PC-3 (cell line): ENCODE data around the gene GP9. TPM values are rescaled to one million over a fixed set of nuclear protein-coding genes. Genes with fewer than 3 reads are reported as not detected.
"Not testable (repeated sequence)": the region's sequence is repeated elsewhere in the genome, so short reads cannot be mapped to it uniquely, and the experiment has no call there.

Experiments used
- ATAC-seq: fragments of 200-7000 bp; cut with Tn5 transposase; 2 replicates; pipeline ENCODE4 v1.9.1; 2020; ENCODE audit warnings: mild to moderate bottlenecking, moderate library complexity
- BruUV-seq: library from RNA; stranded (reverse); fragments of 400-500 nt; replicated peaks from 2 replicates; lab custom pipeline; 2021; lab: Mats Ljungman, UMichigan
- CTCF ChIA-PET: fragments of 300-600 bp; sonication (Branson Sonifier 250); formaldehyde crosslinking; loops from one replicate; lab custom pipeline; 2022; ENCODE audit warnings: antibody characterized with exemption; lab: Charles Lee
- POLR2A ChIA-PET: fragments of 300-600 bp; sonication (Branson Sonifier 250); formaldehyde crosslinking; loops from one replicate; lab custom pipeline; 2022; ENCODE audit warnings: antibody characterized with exemption; ENCODE audit not compliant: unreplicated experiment; lab: Charles Lee
- DNase-seq: peaks from one replicate; pipeline ENCODE4 v3.0.0-alpha.2; 2015
- H2AFZ ChIP-seq: fragments of 300-600 bp; sonication (generic); 2 replicates; pipeline ENCODE4 v1.6.0; 2016; ENCODE audit warnings: antibody characterized with exemption, low read length
- H3F3A ChIP-seq: fragments of 300-600 bp; sonication (generic); one replicate; pipeline ENCODE4 v1.6.0; 2017; ENCODE audit warnings: antibody characterized with exemption, low read length, control low read depth, mild to moderate bottlenecking; ENCODE audit not compliant: unreplicated experiment
- H3K27ac ChIP-seq: fragments of 300-600 bp; sonication (generic); 2 replicates; pipeline ENCODE4 v1.5.1; 2016; ENCODE audit warnings: mild to moderate bottlenecking, low read length
- H3K27me3 ChIP-seq: fragments of 300-600 bp; sonication (generic); 2 replicates; pipeline ENCODE4 v1.6.1; 2016; ENCODE audit warnings: low read length, mixed read lengths
- H3K36me3 ChIP-seq: fragments of 300-600 bp; sonication (generic); 2 replicates; pipeline ENCODE4 v1.6.1; 2016; ENCODE audit warnings: low read depth, mixed run types, low read length, mixed read lengths
- H3K4me1 ChIP-seq: fragments of 300-600 bp; sonication (generic); 2 replicates; pipeline ENCODE4 v1.5.1; 2016; ENCODE audit warnings: low read length; ENCODE audit not compliant: insufficient read depth
- H3K4me2 ChIP-seq: fragments of 300-600 bp; sonication (generic); 2 replicates; pipeline ENCODE4 v1.6.0; 2016; ENCODE audit warnings: low read length
- H3K4me3 ChIP-seq: fragments of 300-600 bp; sonication (generic); 2 replicates; pipeline ENCODE4 v1.5.1; 2016; ENCODE audit warnings: mild to moderate bottlenecking, low read length, mixed read lengths
- H3K79me2 ChIP-seq: fragments of 300-600 bp; sonication (generic); 2 replicates; pipeline ENCODE4 v1.6.1; 2017; ENCODE audit warnings: low read length, mixed read lengths
- H3K9ac ChIP-seq: fragments of 300-600 bp; sonication (generic); 2 replicates; pipeline ENCODE4 v1.6.0; 2016; ENCODE audit warnings: mild to moderate bottlenecking, low read length
- H3K9me2 ChIP-seq: fragments of 300-600 bp; sonication (generic); replicated peaks from 2 replicates; pipeline ENCODE4 v1.6.1; 2016; ENCODE audit warnings: mixed run types, low read length, mixed read lengths
- H3K9me3 ChIP-seq: fragments of 300-600 bp; sonication (generic); 2 replicates; pipeline ENCODE4 v1.6.1; 2016; ENCODE audit warnings: low read length, mixed read lengths
- H4K20me1 ChIP-seq: fragments of 300-600 bp; sonication (generic); 2 replicates; pipeline ENCODE4 v1.6.1; 2016; ENCODE audit warnings: low read length, mixed read lengths
- CTCF ChIP-seq: fragments of 300-600 bp; sonication (generic); conservative IDR thresholded peaks from 2 replicates; pipeline ENCODE4 v1.5.1; 2017; ENCODE audit warnings: antibody characterized with exemption, low read depth, mild to moderate bottlenecking, low read length
- EZH2 ChIP-seq: fragments of 300-600 bp; sonication (generic); IDR thresholded peaks from one replicate; pipeline ENCODE4 v1.6.1; 2017; ENCODE audit warnings: antibody characterized with exemption, mild to moderate bottlenecking, low read length; ENCODE audit not compliant: unreplicated experiment
- EZH2phosphoT487 ChIP-seq: fragments of 300-600 bp; sonication (generic); IDR thresholded peaks from 2 replicates; pipeline ENCODE4 v1.6.1; 2018; ENCODE audit warnings: mild to moderate bottlenecking, antibody characterized with exemption, low read length, borderline replicate concordance
- intact Hi-C: fragments of 100-400 bp; cut with micrococcal nuclease; formaldehyde crosslinking; loops from 2 replicates; pipeline ENCODE4 v1.9.0; 2023
- total RNA-seq: library from RNA; depleted of rRNA; stranded (reverse); fragments of >200 nt; gene quantifications from 2 replicates; pipeline ENCODE4 v1.2.3, GENCODE V29; 2014

Gene GP9
- total RNA-seq, 1 experiment from 2014 or later: not detected

- ATAC-seq, H3K9me3 ChIP-seq, H3K27ac ChIP-seq, H4K20me1 ChIP-seq, H3K9me2 ChIP-seq, H3K4me2 ChIP-seq, H3K4me3 ChIP-seq, POLR2A ChIA-PET, H3K79me2 ChIP-seq, H3K36me3 ChIP-seq, H3F3A ChIP-seq, DNase-seq, intact Hi-C loops, CTCF ChIA-PET, BruUV-seq, H3K27me3 ChIP-seq, H3K4me1 ChIP-seq, H2AFZ ChIP-seq, H3K9ac ChIP-seq: not testable (repeated sequence)
Observed at GRCh38 chr3:129088312-129088711, 27.7 kb downstream of the GP9 start.

GRCh38 chr3:129095285-129095684, 34.7 kb downstream of the GP9 start:
- DNase-seq: no peak
- H3K9ac ChIP-seq: no peak overlapping the region
- POLR2A ChIA-PET: no interaction called here
- H3K9me3 ChIP-seq: no peaks in the 10 kb centered on the region
- no peak overlapping the region for H3K4me3 ChIP-seq
- CTCF ChIA-PET: no interaction called here
- no peaks in the 10 kb centered on the region for H3K4me1 ChIP-seq
- H4K20me1 ChIP-seq: no peaks in the 10 kb centered on the region
- no peak overlapping the region for H2AFZ ChIP-seq
- H3K9me2 ChIP-seq: no peaks in the 10 kb centered on the region
- H3K79me2 ChIP-seq: no peaks in the 10 kb centered on the region
- BruUV-seq: no TSS peak
- no peak for TF ChIP-seq EZH2phosphoT487
- TF ChIP-seq EZH2: no peak
- no peak for TF ChIP-seq CTCF
- no peak for ATAC-seq
- intact Hi-C loops: no loop called here
- H3K4me2 ChIP-seq: no peak overlapping the region
- no peaks in the 10 kb centered on the region for H3K36me3 ChIP-seq
- H3K27ac ChIP-seq: no peak overlapping the region
- no peaks in the 10 kb centered on the region for H3F3A ChIP-seq
- no peaks in the 10 kb centered on the region for H3K27me3 ChIP-seq

GRCh38 chr3:129100274-129100673, 39.7 kb downstream of the GP9 start:
- no peaks in the 10 kb centered on the region for H4K20me1 ChIP-seq
- CTCF ChIA-PET: no interaction called here

More at GRCh38 chr3:129100274-129100673, 39.7 kb downstream of the GP9 start:
- no peaks in the 10 kb centered on the region for H3F3A ChIP-seq
- H3K9me3 ChIP-seq: no peaks in the 10 kb centered on the region
- no peaks in the 10 kb centered on the region for H3K9me2 ChIP-seq
- intact Hi-C loops: no loop called here
- H3K27me3 ChIP-seq: no peaks in the 10 kb centered on the region
- ATAC-seq: no peak
- no peaks in the 10 kb centered on the region for H3K36me3 ChIP-seq
- BruUV-seq: no TSS peak
- no peak for TF ChIP-seq EZH2phosphoT487
- TF ChIP-seq EZH2: no peak
- no peak for TF ChIP-seq CTCF
- H3K4me2 ChIP-seq: no peak overlapping the region
- H3K9ac ChIP-seq: no peak overlapping the region
- POLR2A ChIA-PET: interaction anchor here (0.6 kb wide), 1 partner anchor 312 kb away, joined by 3 read pairs; no protein-coding TSS in a partner anchor
- DNase-seq: no peak
- no peak overlapping the region for H3K27ac ChIP-seq
- H3K79me2 ChIP-seq: no peaks in the 10 kb centered on the region
- no peak overlapping the region for H2AFZ ChIP-seq
- no peaks in the 10 kb centered on the region for H3K4me1 ChIP-seq
- no peak overlapping the region for H3K4me3 ChIP-seq
